Measurements from ENCODE around the gene SERPINB5.

The SERPINB5 gene

DNA sequence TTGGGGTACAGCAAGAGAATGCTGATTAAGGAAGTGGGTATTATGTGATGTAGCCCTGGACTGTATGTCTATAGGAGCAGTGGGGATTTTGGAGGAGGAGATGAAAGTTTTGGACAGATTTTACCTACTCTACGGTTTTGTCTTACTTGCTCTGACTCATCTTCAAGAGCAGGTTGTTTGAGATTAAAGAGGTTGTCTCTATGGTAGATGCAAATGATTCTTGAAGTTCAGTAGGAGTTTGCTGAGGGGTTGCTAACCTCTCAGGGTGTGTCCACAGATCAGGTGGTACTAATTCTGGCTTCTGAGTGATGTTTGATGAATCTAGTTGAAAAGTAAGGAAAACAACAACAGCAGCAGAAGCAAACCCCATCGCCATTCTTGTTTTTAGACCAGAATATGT is 55.7 kb downstream of the SERPINB5 start:
- no peak for DNase-seq

DNA sequence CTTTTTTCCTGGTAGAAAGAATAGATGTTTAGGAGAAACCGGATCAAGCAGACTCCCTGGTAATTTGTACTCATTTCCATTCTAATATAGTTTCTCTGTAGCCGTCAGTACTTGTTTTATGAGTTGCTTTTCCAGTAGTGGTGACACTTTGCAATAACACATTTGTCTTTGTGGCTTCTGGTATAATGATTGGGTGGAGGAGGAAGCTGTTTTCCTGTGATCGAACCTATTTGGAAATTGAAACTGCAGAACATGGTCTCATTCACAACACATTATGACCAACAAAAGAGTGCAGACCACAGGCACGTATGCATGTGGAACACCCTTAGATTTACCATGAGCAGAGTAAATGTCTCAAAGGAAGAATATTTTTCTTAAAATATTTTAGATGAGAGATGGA is 57.9 kb downstream of the SERPINB5 start:
- no peak for DNase-seq

DNA sequence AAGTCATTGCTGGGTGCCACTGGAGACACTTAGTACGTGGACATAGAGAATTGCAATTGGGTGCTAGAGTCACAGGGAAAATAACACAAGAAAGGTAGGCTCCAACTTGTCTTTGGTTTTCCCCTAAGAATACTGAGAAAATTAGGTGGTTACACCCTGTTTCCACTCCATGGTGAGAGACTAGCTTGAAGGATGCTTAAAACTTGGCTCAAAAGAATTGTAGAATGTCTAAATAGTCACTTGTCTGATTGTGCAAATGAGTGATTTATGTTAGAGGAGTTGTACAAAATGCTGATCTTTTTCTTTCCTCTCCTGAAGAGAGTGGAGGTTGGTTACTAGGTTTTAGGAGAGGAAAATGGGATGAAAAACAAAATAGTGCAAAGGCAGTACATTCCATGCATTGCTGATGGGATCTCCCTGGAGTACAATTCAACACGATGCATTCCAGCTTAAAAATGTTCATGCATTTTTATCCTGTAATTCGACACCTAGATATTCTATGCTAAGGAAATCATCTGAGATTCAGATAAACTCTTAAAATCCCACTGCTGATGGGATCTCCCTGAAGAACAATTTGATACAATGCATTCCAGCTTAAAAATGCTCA is 63.2 kb downstream of the SERPINB5 start:
- DNase-seq, result no peak

DNA sequence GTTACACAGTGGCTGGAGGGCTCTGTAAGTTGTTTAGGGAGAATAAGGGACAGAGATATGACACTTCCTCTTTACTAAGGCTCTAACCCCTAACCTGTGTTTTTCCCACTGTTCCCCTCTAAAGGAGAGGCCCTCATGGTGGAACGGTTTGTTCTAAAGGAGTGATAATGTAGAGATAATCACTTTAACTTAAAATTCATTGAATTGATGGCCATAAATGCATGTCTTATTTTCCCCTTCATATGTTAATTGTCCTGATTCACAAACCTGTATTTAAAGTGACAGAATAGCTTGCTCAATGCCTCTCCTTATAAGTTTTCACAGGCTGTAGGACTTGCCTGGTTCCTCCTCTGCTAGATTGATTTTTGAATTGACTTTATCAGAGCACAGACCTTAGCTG is 65.3 kb downstream of the SERPINB5 start, which contains the start of gene SERPINB12:
TSS of gene SERPINB12 (plus strand) at position 301 of the 400 bp plus-strand sequence. CDS start 13,791 bp downstream, outside the sequence.
- DNase-seq, result no peak

DNA sequence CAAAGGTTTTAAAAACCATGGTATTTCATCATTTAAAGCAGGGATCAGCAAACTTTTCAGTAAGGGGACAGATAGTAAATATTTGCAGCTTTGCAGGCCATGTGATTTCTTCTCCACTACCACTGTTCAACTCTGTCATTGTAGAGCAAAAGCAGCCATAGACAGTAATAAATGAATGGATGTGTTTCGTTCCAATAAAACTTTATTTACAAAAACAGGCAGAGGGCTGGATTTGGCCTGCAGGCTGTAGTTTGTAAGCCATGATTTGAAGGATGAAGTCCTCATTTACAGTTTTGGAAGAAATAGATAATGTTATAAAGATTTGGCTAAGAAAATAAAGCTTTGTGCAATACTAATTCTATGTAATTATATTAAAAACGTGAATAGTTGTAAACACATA is 67.3 kb downstream of the SERPINB5 start:
- DNase-seq, result no peak

DNA sequence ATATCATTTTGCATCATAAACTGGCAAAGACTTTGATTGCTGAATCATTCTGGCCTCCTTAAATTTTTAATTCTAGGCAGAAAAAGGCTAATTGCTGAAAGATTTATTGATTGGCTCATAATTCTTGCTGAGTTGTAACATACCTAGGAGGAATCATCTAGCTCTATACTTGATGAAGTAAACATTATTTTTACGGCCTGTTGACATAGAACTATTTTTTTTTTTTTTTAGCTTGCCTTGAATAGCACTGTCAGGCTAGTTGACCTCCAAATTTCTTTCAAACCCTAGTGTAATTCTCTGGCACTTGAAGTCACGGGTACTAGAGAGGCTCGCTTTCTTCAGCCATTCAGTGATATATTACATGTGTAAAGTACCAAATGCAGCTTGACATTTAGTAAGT is 68.2 kb downstream of the SERPINB5 start:
- DNase-seq, result no peak

DNA sequence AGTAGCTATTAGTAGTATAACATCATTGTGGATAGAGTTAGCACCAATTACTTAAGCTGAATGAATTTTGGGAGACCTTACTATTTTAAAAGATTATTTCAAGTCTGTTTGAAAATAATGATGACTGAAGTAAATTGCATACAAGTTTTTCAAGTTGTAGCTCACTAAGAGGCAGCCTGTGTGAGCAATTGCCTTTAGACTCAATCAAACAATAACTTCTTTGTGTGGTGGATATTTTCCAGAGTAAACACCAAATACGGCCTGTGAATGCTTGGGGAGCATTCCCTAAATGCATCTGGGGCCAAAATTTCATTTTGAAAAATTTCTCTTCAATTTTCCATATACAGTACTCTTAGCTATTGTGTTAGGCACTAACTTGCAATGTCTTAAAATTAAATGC is 73.3 kb downstream of the SERPINB5 start:
- no peak for DNase-seq

DNA sequence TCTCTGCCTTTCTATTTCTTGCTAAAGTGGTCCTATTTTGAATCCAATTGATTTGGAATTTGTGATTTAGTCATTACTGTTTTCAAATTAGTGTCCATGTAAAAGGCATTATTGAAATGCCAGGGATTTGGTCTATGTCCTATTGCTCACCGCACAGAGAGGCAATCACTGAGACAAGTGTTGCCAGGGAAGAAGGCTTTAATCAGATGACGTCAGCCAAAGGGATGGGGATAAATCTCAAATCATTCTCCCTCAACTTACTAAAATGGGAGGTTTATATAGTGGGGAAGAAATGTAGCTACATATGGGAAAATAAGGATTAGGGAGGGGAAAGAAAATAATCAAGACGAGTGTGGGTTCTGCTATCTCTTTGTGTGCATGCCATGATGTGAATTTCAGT is 75.0 kb downstream of the SERPINB5 start:
- DNase-seq, result no peak

DNA sequence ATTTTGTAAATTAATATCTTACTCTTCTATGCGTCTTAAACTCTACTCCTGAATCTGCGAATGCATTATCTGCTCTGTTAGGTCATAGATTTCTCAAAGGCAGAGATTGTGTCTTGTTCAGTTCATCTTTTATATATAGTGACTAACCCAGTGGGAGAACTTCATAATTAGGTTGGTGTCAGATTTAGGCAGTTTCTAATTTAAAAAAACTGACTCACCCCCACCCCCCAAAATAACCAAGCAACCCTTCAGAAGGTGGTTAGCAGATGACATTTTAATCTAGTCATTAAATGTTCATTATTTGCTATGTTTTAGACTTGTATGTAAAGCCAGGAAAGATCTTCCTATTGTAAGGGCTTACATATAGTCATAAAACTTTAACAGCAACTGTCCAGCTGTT is 75.8 kb downstream of the SERPINB5 start:
- no peak for DNase-seq

DNA sequence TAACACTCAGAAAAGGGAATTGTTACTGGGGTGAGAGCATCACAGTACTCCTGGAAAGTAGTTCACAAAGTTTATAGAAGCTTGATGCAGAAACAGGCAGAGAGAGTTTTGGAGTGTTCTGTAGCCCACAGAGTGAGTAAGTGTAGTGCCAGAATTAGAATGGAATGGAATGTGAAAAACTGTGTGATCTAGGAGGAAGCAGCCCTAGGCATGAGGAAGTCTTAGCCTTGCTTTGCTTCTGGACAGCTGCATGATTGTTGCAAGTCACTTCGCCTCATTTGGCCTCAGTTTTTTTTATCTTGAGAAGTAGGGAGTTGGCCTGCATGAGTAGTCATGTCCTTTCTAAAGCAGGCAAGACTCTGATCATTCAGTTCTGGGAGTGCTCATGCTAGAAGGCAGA is 76.3 kb downstream of the SERPINB5 start:
- DNase-seq, result no peak

All from NCI-H446 (cell line).